HUES64 (cell line): ENCODE measurements around the gene TTPAL.

ENCODE experiments used
- H3K27ac ChIP-seq: 2 replicates; pipeline ENCODE4 v1.7.0; 2013; ENCODE audit warnings: low read depth, low read length, inconsistent platforms
- H3K27me3 ChIP-seq: 2 replicates; pipeline ENCODE4 v1.6.1; 2013; ENCODE audit warnings: mild to moderate bottlenecking, low read length; ENCODE audit not compliant: insufficient read depth
- H3K36me3 ChIP-seq: 2 replicates; pipeline ENCODE4 v1.6.1; 2013; ENCODE audit warnings: mild to moderate bottlenecking, low read length; ENCODE audit not compliant: insufficient read depth
- H3K4me1 ChIP-seq: 2 replicates; pipeline ENCODE4 v1.6.1; 2013; ENCODE audit warnings: mild to moderate bottlenecking, low read length, moderate library complexity; ENCODE audit not compliant: insufficient read depth
- H3K4me3 ChIP-seq: 2 replicates; pipeline ENCODE4 v1.5.1; 2013; ENCODE audit warnings: mild to moderate bottlenecking, low read length, moderate library complexity
- H3K9ac ChIP-seq: 2 replicates; pipeline ENCODE4 v1.6.1; 2013; ENCODE audit warnings: mild to moderate bottlenecking, low read depth, low read length
- H3K9me3 ChIP-seq: 2 replicates; pipeline ENCODE4 v1.6.1; 2013; ENCODE audit warnings: low read depth, low read length; ENCODE audit not compliant: insufficient read depth
- WGBS: fragments of 150-250, 120-280 bp; methylation state at CpG from one replicate; pipeline ENCODE4 v1.1.7; 2013; ENCODE audit warnings: missing lambda C conversion rate; 5-methylcytosine and 5-hydroxymethylcytosine counted together

TTPAL gene

DNA sequence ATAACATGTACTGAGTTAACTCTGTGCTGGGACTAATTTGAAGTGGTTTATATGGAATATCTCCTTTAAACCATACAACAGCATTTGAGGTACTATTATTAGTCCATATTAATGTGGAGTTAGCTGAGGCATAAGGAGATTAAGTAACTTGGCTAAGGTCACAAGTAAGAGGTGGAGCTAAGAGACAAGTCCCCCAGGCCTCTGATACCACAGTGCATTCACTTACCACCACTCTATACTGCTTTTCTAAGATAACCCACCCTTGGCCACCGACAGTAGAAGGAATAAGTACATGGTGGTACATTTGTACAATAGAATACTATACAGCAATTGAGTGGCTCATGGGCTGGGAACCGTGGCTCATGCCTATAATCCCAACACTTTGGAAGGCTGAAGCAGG, 16.4 kb upstream of the TTPAL start:
- no peaks in the 10 kb centered on the region for H3K27me3 ChIP-seq
- no peak overlapping the region for H3K27ac ChIP-seq
- no peak overlapping the region for H3K9ac ChIP-seq
- no peaks in the 10 kb centered on the region for H3K36me3 ChIP-seq
- WGBS, result 83% methylated on average over 1 of the region's 2 CpGs
- no peak overlapping the region for H3K4me3 ChIP-seq
- H3K4me1 ChIP-seq, result no peaks in the 10 kb centered on the region
- no peaks in the 10 kb centered on the region for H3K9me3 ChIP-seq

DNA sequence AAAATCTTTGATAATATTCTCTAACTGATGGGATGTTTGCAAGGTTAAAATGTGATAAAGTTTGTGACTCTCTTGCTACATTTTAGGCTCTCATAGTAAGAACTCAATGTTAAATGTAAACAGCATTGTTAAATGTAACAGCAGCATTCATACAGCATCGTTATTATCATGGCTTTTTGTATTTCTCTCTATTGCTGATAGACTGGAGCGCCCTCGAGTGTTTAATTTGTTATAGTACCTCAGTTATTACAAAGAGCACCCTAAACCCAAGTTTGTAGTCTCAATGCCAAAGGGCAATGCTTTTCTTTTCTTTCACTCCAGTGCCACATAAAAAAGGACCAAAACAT, 14.9 kb upstream of the TTPAL start:
- Histone ChIP-seq H3K4me3 (no peak overlapping the region), H3K9me3 (no peaks in the 10 kb centered on the region), H3K36me3 (no peaks in the 10 kb centered on the region), H3K9ac (no peak overlapping the region), H3K27ac (no peak overlapping the region), H3K4me1 (no peaks in the 10 kb centered on the region), H3K27me3 (no peaks in the 10 kb centered on the region)
- WGBS, result 90% methylated on average over 3 of the region's 3 CpGs

DNA sequence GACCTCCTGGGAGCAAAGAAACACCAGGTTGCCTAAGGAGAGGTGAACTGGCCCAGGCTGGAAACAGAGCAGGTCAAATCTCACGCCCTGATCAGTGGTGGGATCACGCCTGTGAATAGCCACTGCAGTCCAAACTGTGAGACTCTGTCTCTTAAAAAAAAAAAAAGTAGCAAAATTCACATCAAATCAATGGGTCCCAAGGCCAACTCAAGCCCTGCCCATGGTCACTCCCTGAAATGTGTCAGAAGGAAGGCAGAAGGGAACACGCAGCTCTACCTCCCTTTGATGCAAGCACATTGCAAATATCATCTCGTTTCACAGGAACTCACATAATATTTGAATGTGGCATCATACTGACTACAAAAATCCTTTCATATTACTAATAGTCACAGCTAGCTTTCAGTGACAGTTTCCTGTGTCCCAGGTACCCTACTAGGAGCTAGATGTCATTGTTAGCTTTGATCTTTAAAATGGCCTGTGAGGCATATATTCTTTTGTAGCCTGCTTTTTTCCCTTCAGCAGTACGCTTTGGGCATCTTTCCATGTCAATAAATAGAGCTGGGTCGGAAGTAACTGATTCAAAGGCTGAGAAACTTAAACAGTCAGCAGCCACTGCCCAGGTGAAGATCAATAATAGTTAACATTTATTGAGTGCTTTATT, 14.4 kb upstream of the TTPAL start:
- Histone ChIP-seq H3K4me3 (no peak overlapping the region), H3K9ac (no peak overlapping the region), H3K4me1 (no peaks in the 10 kb centered on the region)

DNA sequence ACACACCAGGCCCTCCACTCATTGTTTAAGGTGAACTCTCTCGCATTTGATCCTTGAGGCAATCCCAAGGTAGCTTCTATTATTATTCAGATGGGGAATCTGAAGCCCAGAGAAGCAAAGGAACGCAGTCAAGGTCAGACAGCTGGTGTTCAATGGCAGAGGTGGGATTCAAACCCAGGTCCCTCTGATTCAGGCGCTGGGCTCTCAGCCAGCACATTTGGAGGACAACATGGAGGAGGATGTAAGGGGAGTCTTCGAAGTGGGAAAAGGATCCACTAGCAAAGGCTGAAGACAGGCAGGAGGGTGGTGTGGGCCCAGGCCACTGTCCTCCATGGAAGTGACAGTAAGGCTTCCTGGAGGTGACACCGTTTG, 13.9 kb upstream of the TTPAL start:
- WGBS, result 75% methylated on average over 5 of the region's 5 CpGs

More for the DNA sequence above, 14.4 kb upstream of the TTPAL start:
- H3K27me3 ChIP-seq, result no peaks in the 10 kb centered on the region
- no peak overlapping the region for H3K27ac ChIP-seq
- H3K36me3 ChIP-seq, result no peaks in the 10 kb centered on the region
- H3K9me3 ChIP-seq, result no peaks in the 10 kb centered on the region
- WGBS, result 84% methylated on average over 6 of the region's 6 CpGs

DNA sequence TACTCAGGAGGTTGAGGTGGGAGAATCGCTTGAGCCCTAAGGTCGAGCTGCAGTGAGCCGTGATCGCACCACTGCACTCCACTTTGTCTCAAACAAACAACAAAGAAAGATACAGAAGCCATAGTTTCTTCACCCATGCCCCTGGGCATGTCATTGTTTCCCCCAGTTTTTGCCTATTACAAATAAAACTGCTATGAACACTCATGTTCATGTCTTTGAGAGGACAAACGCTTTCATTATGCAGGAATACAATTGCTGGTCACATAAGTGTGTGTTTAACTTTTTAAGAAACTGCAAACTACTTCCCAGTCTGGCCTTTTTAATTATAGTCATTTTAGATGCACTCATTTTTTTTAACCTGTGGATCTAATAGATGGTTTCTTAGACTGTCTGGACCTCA, 12.2 kb upstream of the TTPAL start:
- no peak overlapping the region for H3K4me3 ChIP-seq
- H3K36me3 ChIP-seq, result no peaks in the 10 kb centered on the region
- H3K9me3 ChIP-seq, result no peaks in the 10 kb centered on the region
- H3K9ac ChIP-seq, result no peak overlapping the region
- no peaks in the 10 kb centered on the region for H3K27me3 ChIP-seq
- WGBS, result 94% methylated on average over 4 of the region's 5 CpGs
- H3K27ac ChIP-seq, result no peak overlapping the region
- H3K4me1 ChIP-seq, result peaks cover 4% of the 10 kb centered on the region; the same call in 1 of the 2 replicates

More for the DNA sequence above, 13.9 kb upstream of the TTPAL start:
- H3K9ac ChIP-seq, result no peak overlapping the region
- H3K36me3 ChIP-seq, result no peaks in the 10 kb centered on the region
- no peak overlapping the region for H3K27ac ChIP-seq
- no peak overlapping the region for H3K4me3 ChIP-seq
- H3K27me3 ChIP-seq, result no peaks in the 10 kb centered on the region
- no peaks in the 10 kb centered on the region for H3K4me1 ChIP-seq
- H3K9me3 ChIP-seq, result no peaks in the 10 kb centered on the region

DNA sequence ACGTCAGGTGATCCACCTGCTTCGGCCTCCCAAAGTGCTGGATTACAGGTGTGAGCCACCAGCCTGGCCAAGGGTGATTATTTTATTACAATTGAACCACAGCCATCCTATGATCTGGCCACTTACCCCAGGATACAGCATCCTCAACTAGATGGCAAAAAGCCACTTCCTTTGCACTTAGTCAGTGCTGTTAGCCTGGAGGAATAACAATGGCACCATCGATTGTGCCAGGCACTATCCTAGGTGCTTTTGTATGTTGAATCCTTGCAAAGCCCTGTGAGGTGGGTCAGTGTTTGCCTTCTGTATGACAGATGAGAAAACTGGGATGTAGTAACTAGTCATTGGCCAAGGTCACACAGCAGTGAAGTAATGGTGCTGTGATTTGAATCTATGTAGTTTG, 11.2 kb upstream of the TTPAL start:
- peaks cover 4% of the 10 kb centered on the region; the same call in 1 of the 2 replicates for H3K4me1 ChIP-seq
- WGBS, result 89% methylated on average over 3 of the region's 3 CpGs
- H3K9me3 ChIP-seq, result no peaks in the 10 kb centered on the region
- H3K9ac ChIP-seq, result no peak overlapping the region
- H3K36me3 ChIP-seq, result no peaks in the 10 kb centered on the region
- H3K27ac ChIP-seq, result no peak overlapping the region
- H3K4me3 ChIP-seq, result no peak overlapping the region
- H3K27me3 ChIP-seq, result no peaks in the 10 kb centered on the region

DNA sequence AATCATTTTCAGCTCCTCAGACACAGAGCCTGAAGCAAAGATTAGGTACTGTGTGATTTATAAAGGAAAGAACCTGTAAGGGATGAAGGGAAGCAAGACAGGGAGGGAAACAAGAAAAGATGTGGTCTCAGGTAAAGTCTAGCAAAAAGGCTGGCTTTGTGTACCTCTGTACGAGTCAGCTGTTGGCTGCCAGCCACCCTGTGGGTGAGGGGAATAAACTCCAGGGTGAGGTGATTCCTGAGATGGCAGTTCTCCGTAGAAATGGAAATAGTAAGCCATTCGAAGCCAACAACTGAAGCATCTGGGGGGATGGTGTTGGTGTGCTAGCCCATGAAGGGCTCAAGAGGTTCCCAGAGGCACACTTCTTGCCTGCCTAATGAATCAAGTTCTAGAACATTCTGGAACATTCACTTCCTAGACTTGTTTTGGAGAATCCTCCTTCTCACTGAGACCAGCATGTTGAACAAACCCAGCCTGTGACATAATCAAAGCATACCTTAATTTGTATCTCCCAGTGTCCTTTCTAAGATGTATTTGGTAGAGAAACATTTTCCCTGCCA, 10.6 kb upstream of the TTPAL start:
- H3K9me3 ChIP-seq, result no peaks in the 10 kb centered on the region
- no peaks in the 10 kb centered on the region for H3K36me3 ChIP-seq
- no peak overlapping the region for H3K9ac ChIP-seq
- H3K27me3 ChIP-seq, result no peaks in the 10 kb centered on the region
- no peak overlapping the region for H3K4me3 ChIP-seq
- 83% methylated on average over 3 of the region's 3 CpGs for WGBS
- peaks cover 4% of the 10 kb centered on the region; the same call in 1 of the 2 replicates for H3K4me1 ChIP-seq
- H3K27ac ChIP-seq, result no peak overlapping the region

DNA sequence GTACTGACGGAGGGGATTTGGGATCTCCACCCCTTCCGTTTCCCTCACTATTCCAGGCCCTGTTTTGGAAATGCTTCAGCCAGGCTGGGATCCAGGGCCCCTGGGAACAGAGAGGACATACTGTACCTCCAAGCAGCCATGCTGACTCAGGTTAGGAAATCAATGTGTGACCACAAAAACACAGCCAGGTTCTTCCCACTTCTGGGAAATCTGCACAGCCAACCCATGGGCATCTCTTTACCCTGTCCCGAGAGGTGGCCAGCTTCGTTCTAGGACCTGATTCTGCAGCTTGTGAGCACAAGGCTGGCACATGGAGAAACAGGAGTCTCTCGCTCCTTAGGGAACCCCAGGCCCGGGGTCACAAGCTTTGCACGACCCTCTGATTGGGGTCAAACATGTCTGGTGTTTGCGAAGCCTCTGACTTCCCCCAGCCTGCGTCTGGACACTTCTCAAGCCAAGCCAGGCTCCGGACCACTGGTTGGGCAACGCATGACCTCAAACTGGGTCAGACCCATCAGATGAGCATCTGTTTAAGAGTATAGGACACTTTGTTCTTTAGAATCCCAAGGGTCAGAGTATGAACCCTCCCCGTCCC, 8.3 kb upstream of the TTPAL start:
- Histone ChIP-seq H3K9ac (no peak overlapping the region), H3K4me1 (peaks cover 4% of the 10 kb centered on the region; the same call in 1 of the 2 replicates), H3K27me3 (no peaks in the 10 kb centered on the region), H3K36me3 (no peaks in the 10 kb centered on the region), H3K27ac (no peak overlapping the region), H3K4me3 (no peak overlapping the region), H3K9me3 (no peaks in the 10 kb centered on the region)
- 86% methylated on average over 12 of the region's 12 CpGs for WGBS

DNA sequence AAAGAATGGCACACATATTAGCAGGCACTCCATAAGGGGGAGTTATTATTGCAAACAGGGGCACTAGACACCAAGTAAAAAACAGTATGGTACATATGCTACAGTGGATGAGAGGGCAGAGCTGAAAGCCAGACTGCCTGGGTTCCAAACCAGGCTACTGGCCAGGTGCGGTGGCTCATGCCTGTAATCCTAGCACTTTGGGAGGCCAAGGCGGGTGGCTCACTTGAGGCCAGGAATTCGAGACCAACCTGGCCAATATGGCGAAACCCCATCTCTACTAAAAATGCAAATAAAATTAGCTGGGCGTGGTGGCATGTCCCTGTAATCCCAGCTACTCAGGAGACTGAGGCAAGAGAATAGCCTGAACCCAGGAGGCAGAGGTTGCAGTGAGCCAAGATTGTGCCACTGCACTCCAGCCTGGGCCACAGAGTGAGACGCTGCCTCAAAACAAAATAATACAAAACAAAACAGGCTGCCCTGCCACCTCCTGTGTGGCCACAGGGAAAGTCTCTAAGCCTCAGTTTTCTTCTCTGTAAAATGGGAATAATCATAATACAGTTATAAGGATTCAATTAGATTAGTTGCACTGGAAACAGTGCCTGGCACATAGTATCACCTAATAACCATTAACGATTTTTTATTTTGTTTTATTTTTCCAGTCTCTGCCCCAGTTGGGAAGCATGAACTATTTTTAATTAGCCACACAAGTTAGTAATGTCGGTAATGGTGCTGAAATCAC, 7.5 kb upstream of the TTPAL start:
- H3K4me3 ChIP-seq, result no peak overlapping the region
- WGBS, result 98% methylated on average over 8 of the region's 8 CpGs
- no peak overlapping the region for H3K27ac ChIP-seq
- H3K36me3 ChIP-seq, result no peaks in the 10 kb centered on the region
- peaks cover 4% of the 10 kb centered on the region; the same call in 1 of the 2 replicates for H3K4me1 ChIP-seq
- H3K9ac ChIP-seq, result no peak overlapping the region
- H3K27me3 ChIP-seq, result no peaks in the 10 kb centered on the region
- no peaks in the 10 kb centered on the region for H3K9me3 ChIP-seq

DNA sequence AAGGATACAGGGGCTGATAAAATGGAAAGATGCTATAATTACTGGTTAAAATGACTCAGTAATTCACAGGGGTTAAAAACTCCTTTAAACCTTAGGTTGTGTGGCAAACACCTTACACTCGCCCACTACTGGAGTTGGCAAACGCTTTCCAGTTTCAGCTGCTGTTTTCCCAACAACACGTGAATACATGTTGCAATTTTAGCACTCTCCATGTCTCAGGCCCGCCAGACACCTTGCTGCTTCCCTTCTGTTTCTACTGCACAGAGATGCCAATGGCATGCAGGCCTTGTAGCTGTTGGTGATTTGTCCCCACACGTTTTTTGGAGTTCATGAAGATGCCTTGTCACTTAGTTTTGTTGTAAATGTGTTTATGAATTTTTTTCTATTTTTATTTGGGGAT, 5.3 kb upstream of the TTPAL start:
- peaks cover 6% of the 10 kb centered on the region; the same call in 1 of the 2 replicates for H3K4me1 ChIP-seq
- H3K27me3 ChIP-seq, result no peaks in the 10 kb centered on the region
- 82% methylated on average over 5 of the region's 5 CpGs for whole genome bisulfite sequencing
- H3K4me3 ChIP-seq, result no peak overlapping the region
- H3K9me3 ChIP-seq, result no peaks in the 10 kb centered on the region
- H3K27ac ChIP-seq, result no peak overlapping the region
- H3K36me3 ChIP-seq, result no peaks in the 10 kb centered on the region
- no peak overlapping the region for H3K9ac ChIP-seq

DNA sequence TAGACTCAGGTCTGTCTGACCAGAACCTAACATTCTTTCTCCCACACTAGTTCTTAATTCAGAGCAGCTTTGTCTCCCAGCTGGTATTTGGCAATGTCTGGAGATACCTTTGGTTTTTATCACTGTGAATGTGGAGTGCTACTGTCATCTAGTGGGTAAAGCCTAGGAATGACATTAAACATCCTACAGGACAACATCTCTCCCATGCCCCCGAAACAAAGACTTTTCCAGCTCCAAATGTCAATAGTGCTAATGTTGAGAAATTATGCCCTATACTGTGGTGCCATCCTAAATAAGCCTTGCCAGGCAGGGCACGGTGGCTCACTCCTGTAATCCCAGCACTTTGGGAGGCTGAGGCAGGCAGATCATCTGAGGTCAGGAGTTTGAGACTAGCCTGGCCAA, 4.2 kb upstream of the TTPAL start:
- 88% methylated on average over 1 of the region's 2 CpGs for WGBS
- H3K4me3 ChIP-seq, result no peak overlapping the region
- H3K27me3 ChIP-seq, result no peaks in the 10 kb centered on the region
- peaks cover 9% of the 10 kb centered on the region; the same call in 1 of the 2 replicates for H3K4me1 ChIP-seq
- H3K9ac ChIP-seq, result no peak overlapping the region
- no peaks in the 10 kb centered on the region for H3K9me3 ChIP-seq
- H3K27ac ChIP-seq, result no peak overlapping the region
- H3K36me3 ChIP-seq, result no peaks in the 10 kb centered on the region
